Neutrophil (primary cell): Measurements from ENCODE around the gene C3orf22.

Source experiments
- H3K27ac ChIP-seq: fragments of 200-600 bp; sonication (generic); 2 replicates; pipeline ENCODE4 v1.5.1; 2016; ENCODE audit warnings: mild to moderate bottlenecking, moderate library complexity
- H3K27me3 ChIP-seq: fragments of 200-600 bp; sonication (generic); 2 replicates; pipeline ENCODE4 v1.6.0; 2016; ENCODE audit warnings: mild to moderate bottlenecking
- H3K36me3 ChIP-seq: fragments of 200-600 bp; sonication (generic); 2 replicates; pipeline ENCODE4 v1.5.1; 2017
- H3K4me1 ChIP-seq, 2 experiments: fragments of 200-600 bp in 1 of 2; sonication (generic) in 1 of 2; 1 replicate in 1 of 2; 2 replicates in 1 of 2; pipeline versions ENCODE4 v1.5.1 to v1.6.1; 2013 to 2016; ENCODE audit warnings: low read depth in 1 of 2, low read length in 1 of 2, mild to moderate bottlenecking in 1 of 2, moderate library complexity in 1 of 2; ENCODE audit not compliant: control insufficient read depth in 1 of 2, insufficient read depth in 1 of 2
- H3K4me3 ChIP-seq, 2 experiments: fragments of 200-600 bp in 1 of 2; sonication (generic) in 1 of 2; 1 replicate in 1 of 2; 2 replicates in 1 of 2; pipeline ENCODE4 v1.5.1; 2013 to 2016; ENCODE audit warnings: low read depth in 1 of 2, low read length in 1 of 2, mild to moderate bottlenecking in 1 of 2, moderate library complexity in 1 of 2
- H3K9me3 ChIP-seq: fragments of 200-600 bp; sonication (generic); 2 replicates; pipeline ENCODE4 v1.5.1; 2016
- CTCF ChIP-seq: fragments of 200-600 bp; sonication (generic); IDR thresholded peaks from 2 replicates; pipeline ENCODE4 v1.5.1; 2016; ENCODE audit warnings: antibody characterized with exemption

C3orf22 gene

DNA sequence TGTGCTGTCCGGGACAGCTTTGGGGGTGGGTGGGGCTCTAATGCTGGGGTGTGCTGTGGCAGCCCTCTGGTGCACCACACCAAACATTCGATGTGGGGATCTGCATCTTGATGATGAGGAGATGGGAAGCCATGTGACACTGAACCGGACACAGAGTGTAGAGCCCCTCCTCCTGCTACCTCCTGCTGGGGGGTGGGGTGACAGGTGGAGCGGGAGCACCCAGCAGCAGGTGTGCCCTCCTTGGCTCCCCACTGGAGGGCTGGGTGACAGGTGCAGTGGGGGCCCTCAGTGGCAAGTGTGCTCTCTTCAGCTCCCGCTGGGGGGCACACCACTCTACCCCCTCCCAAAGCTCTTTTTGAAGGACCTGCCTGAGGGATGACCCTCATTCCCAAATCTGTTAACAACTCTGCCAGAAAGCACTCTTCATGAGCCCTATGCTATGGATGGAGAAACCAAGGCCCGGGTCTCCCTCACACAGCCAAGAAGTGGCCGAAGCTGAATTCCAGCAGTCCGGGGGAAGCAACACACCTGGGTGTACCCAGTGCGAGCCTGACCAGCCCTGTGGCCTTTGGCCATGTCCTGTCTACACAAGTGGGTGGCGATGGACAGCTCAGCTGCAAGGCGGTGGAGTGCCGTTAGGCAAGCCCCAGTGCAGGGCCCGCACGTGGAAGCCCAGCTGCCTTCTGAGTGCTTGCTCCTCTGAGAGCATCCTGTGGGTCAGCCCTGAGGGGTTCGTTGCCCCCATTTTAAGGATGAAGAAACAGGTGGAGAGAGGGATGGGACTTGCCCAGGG lies 40.5 kb downstream of the C3orf22 start:
- H3K36me3 ChIP-seq = no peaks in the 10 kb centered on the region
- H3K27me3 ChIP-seq = peaks cover 16% of the 10 kb centered on the region
- H3K4me3 ChIP-seq = no peak overlapping the region
- no peak for TF ChIP-seq CTCF
- H3K9me3 ChIP-seq = no peaks in the 10 kb centered on the region
- H3K4me1 ChIP-seq = peaks cover 3 to 12% of the 10 kb centered on the region in 2 experiments
- H3K27ac ChIP-seq = no peak overlapping the region

DNA sequence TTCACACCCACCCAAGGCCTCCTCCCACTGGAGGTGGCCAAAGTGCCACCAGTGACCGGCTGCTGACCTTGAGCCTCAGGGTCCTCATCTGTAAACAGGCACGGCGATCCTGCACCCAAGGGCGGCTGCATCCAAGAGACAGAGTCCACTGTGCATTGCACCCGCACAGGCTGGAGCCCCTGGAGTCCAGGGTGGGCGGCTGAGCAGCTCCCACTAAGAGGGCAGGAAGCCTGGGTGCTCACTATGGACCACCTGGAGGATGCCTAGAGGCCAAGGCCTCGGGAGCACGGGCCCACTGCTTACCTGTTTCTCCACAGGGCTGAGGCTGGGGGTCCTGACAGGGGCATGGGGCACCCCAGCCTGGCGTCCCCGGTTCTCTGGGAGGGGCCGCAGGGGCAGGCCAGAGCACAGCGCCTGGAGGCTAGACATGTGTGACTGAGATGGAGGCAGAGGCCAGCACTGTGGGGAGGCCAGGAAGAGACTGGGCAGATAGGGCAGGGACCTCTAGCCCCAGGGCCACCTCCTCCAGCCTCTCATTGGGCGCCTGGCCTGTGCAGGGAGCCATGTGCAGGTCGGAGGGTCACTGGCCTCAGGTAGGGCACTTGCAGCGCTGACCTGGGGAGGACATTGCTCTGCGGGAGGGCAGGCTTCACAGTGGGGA lies 41.3 kb downstream of the C3orf22 start, which contains the start of gene UROC1:
UROC1 (minus strand) TSS at position 483 of the 661 bp plus-strand sequence; CDS start at position 429, 54 bp downstream.
- Histone ChIP-seq H3K4me1 (peaks cover 2 to 4% of the 10 kb centered on the region in 2 experiments), H3K36me3 (no peaks in the 10 kb centered on the region), H3K27ac (no peak within 1 kb of the TSS), H3K9me3 (no peaks in the 10 kb centered on the region), H3K27me3 (peaks cover 9% of the 10 kb centered on the region), H3K4me3 (no peak within 1 kb of the TSS)
- no peak for TF ChIP-seq CTCF

GRCh38 chr3:126516936-126517290 lies 41.8 kb downstream of the C3orf22 start:
- no peaks in the 10 kb centered on the region for H3K9me3 ChIP-seq
- TF ChIP-seq CTCF = no peak
- H3K36me3 ChIP-seq = no peaks in the 10 kb centered on the region
- H3K27ac ChIP-seq = no peak overlapping the region
- no peak overlapping the region for H3K4me3 ChIP-seq
- no peaks in the 10 kb centered on the region for H3K4me1 ChIP-seq
- H3K27me3 ChIP-seq = peaks cover 9% of the 10 kb centered on the region

- H3K27ac ChIP-seq = no peak overlapping the region
- TF ChIP-seq CTCF = no peak
- H3K36me3 ChIP-seq = no peaks in the 10 kb centered on the region
- H3K4me3 ChIP-seq = no peak overlapping the region
- peaks cover 9% of the 10 kb centered on the region for H3K27me3 ChIP-seq
- no peaks in the 10 kb centered on the region for H3K4me1 ChIP-seq
- no peaks in the 10 kb centered on the region for H3K9me3 ChIP-seq
Measured at GRCh38 chr3:126516152-126516935, 42.4 kb downstream of the C3orf22 start.

GRCh38 chr3:126515066-126515706 lies 43.5 kb downstream of the C3orf22 start:
- Histone ChIP-seq H3K27ac (no peak overlapping the region), H3K27me3 (peaks cover 9% of the 10 kb centered on the region), H3K36me3 (no peaks in the 10 kb centered on the region), H3K4me3 (no peak overlapping the region), H3K4me1 (no peaks in the 10 kb centered on the region), H3K9me3 (no peaks in the 10 kb centered on the region)
- no peak for TF ChIP-seq CTCF
